ENCODE data around the gene ACMSD.

Gene ACMSD

GRCh38 chr2:134950886-134951285 is 112.5 kb downstream of the ACMSD start:
- FAIRE-seq, result no peak

Data from endometrium (tissue), 2 donors.